22Rv1 (cell line): ENCODE data around the gene FILIP1L.

Source experiments
- CTCF ChIP-seq: fragments of 450-650 bp; IDR thresholded peaks from 2 replicates; pipeline ENCODE4 v1.5.1; 2017; ENCODE audit warnings: mild to moderate bottlenecking
- ZFX ChIP-seq: fragments of 450-650 bp; IDR thresholded peaks from 2 replicates; pipeline ENCODE4 v1.6.1; 2017; ENCODE audit warnings: antibody characterized with exemption, borderline replicate concordance

DNA sequence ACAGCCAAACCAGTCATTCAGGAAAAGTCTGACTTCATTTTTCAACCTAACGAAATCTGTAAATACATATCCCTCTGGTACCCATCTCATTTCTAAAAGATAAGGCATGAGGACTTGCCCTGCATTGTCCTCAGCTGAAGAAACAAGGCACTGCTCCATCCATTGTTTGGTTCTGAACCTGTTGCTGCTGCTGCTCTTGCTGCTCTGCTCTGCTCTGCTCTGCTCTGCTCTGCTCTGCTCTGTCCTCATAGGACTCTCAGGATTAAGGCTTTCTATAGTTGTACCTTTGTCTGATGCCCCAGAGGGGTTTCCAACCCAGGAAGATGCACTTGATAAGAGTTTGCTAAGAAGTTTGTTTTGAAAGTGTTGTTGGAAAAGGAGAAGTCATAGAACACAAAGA is 258.4 kb downstream of the FILIP1L start:
- TF ChIP-seq CTCF (no peak), ZFX (no peak)
